Smooth muscle cell (in vitro differentiated cells): Measurements from ENCODE around the gene FDXACB1. TPM values are rescaled to one million over a fixed set of nuclear protein-coding genes. Genes with fewer than 3 reads are reported as not detected.
A peak's percentile ranks its signal among the peaks of the same experiment; 100 is the strongest.

ENCODE experiments used
- DNase-seq: peaks from one replicate; lab custom pipeline; 2025; ENCODE audit not compliant: unreplicated experiment; lab: John Stamatoyannopoulos, UW
- H2AFZ ChIP-seq: fragments of 200-600 bp; sonication (generic); 2 replicates; pipeline ENCODE4 v1.6.0; 2016; ENCODE audit warnings: antibody characterized with exemption, low read depth, mild to moderate bottlenecking
- H3F3A ChIP-seq: fragments of 200-600 bp; sonication (generic); 2 replicates; pipeline ENCODE4 v1.6.0; 2017; ENCODE audit warnings: antibody characterized with exemption, low read depth
- H3K27ac ChIP-seq: fragments of 200-600 bp; sonication (generic); 2 replicates; pipeline ENCODE4 v1.5.1; 2016; ENCODE audit warnings: low read depth, mild to moderate bottlenecking
- H3K27me3 ChIP-seq: fragments of 200-600 bp; sonication (generic); 2 replicates; pipeline ENCODE4 v1.6.1; 2016; ENCODE audit warnings: low read depth, mild to moderate bottlenecking
- H3K36me3 ChIP-seq: fragments of 200-600 bp; sonication (generic); 2 replicates; pipeline ENCODE4 v1.5.1; 2016; ENCODE audit warnings: low read depth
- H3K4me1 ChIP-seq: fragments of 200-600 bp; sonication (generic); 2 replicates; pipeline ENCODE4 v1.5.1; 2016; ENCODE audit warnings: low read depth
- H3K4me2 ChIP-seq: fragments of 200-600 bp; sonication (generic); 2 replicates; pipeline ENCODE4 v1.6.0; 2016; ENCODE audit warnings: mild to moderate bottlenecking
- H3K4me3 ChIP-seq: fragments of 200-600 bp; sonication (generic); 2 replicates; pipeline ENCODE4 v1.5.1; 2016; ENCODE audit warnings: mild to moderate bottlenecking
- H3K79me2 ChIP-seq: fragments of 200-600 bp; sonication (generic); 2 replicates; pipeline ENCODE4 v1.6.0; 2016; ENCODE audit warnings: low read depth, mild to moderate bottlenecking
- H3K9ac ChIP-seq: fragments of 200-600 bp; sonication (generic); 2 replicates; pipeline ENCODE4 v1.6.0; 2016; ENCODE audit warnings: low read depth
- H3K9me3 ChIP-seq: fragments of 200-600 bp; sonication (generic); replicated peaks from 2 replicates; pipeline ENCODE4 v1.5.1; 2016; ENCODE audit warnings: low read depth
- H4K20me1 ChIP-seq: fragments of 200-600 bp; sonication (generic); 2 replicates; pipeline ENCODE4 v1.6.0; 2016; ENCODE audit warnings: low read depth
- WGBS: methylation state at CpG from one replicate; pipeline ENCODE4 v1.1.7; 2016; ENCODE audit warnings: low lambda C conversion rate; 5-methylcytosine and 5-hydroxymethylcytosine counted together
- polyA plus RNA-seq: library from polyadenylated mRNA; unstranded; fragments of >200 nt; fragmentation: Nextera tagmentation; extraction: Ambion mirVana; gene quantifications from 2 replicates; pipeline ENCODE4 v1.2.1, GENCODE V29; 2016
- total RNA-seq: library from RNA; depleted of rRNA; stranded (reverse); fragments of >200 nt; gene quantifications from 2 replicates; pipeline ENCODE4 v1.2.3, GENCODE V29; 2014
- TF ChIP-seq, protein P1 (sequence below): fragments of 200-600 bp; sonication (generic); IDR thresholded peaks from 2 replicates; pipeline ENCODE4 v1.5.1; 2017; ENCODE audit warnings: borderline replicate concordance, mild to moderate bottlenecking, antibody characterized with exemption; ENCODE audit not compliant: insufficient read depth, poor library complexity, severe bottlenecking

The FDXACB1 gene
- total and polyA plus RNA-seq, 2 experiments from 2014 or later = 2.1 TPM

DNA sequence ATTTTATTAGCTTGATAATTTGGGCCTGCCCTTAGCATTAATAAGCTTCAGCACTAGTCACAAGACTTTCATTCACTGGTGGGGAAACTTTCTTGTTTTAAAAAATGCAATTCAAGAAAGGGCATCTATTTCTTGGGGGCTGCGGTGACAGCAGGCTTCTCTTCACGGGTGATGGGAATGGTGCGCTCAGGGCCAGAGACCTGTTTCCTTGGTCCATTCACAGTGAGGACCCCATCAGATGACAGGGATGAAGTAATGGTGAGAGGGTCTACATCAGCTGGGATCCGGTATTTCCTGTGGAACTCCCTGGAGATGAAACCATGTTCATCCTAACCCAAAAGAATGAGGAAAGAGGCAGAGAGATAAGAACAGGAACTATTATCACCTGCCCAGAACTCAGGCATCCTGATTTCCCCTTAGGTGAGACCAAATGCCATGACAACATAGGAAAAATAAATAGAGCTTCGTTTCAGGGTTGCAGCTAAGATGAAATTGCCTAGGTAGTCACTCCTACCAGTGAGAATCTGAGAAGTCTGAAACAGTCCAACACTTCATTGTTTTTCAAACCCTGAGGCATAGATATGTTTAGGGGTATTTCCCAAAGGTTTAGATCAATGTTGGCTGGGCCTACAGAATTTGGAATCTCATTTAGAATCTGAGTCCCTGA, 29.8 kb upstream of the FDXACB1 start:
- H4K20me1 ChIP-seq = no peaks in the 10 kb centered on the region
- no peak for DNase-seq
- no peaks in the 10 kb centered on the region for H3F3A ChIP-seq
- H3K79me2 ChIP-seq = no peaks in the 10 kb centered on the region
- no peak overlapping the region for H2AFZ ChIP-seq
- 88% methylated on average over 5 of the region's 5 CpGs for WGBS
- peak overlapping the region; percentile 41 for H3K27ac ChIP-seq
- H3K9me3 ChIP-seq = no peaks in the 10 kb centered on the region
- H3K9ac ChIP-seq = no peak overlapping the region
- H3K4me3 ChIP-seq = no peak overlapping the region
- peaks cover 9% of the 10 kb centered on the region for H3K4me1 ChIP-seq
- TF ChIP-seq, protein P1, sequence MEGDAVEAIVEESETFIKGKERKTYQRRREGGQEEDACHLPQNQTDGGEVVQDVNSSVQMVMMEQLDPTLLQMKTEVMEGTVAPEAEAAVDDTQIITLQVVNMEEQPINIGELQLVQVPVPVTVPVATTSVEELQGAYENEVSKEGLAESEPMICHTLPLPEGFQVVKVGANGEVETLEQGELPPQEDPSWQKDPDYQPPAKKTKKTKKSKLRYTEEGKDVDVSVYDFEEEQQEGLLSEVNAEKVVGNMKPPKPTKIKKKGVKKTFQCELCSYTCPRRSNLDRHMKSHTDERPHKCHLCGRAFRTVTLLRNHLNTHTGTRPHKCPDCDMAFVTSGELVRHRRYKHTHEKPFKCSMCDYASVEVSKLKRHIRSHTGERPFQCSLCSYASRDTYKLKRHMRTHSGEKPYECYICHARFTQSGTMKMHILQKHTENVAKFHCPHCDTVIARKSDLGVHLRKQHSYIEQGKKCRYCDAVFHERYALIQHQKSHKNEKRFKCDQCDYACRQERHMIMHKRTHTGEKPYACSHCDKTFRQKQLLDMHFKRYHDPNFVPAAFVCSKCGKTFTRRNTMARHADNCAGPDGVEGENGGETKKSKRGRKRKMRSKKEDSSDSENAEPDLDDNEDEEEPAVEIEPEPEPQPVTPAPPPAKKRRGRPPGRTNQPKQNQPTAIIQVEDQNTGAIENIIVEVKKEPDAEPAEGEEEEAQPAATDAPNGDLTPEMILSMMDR = no peak
- no peaks in the 10 kb centered on the region for H3K27me3 ChIP-seq
- H3K36me3 ChIP-seq = no peaks in the 10 kb centered on the region
- H3K4me2 ChIP-seq = no peak overlapping the region

GRCh38 chr11:111906680-111907079, 27.7 kb upstream of the FDXACB1 start:
- H4K20me1 ChIP-seq = no peaks in the 10 kb centered on the region
- no peaks in the 10 kb centered on the region for H3F3A ChIP-seq
- H3K27me3 ChIP-seq = no peaks in the 10 kb centered on the region
- H3K4me2 ChIP-seq = no peak overlapping the region
- H3K36me3 ChIP-seq = no peaks in the 10 kb centered on the region
- DNase-seq = no peak
- WGBS = 96% methylated on average over 1 of the region's 1 CpG
- no peak overlapping the region for H3K9ac ChIP-seq
- no peak overlapping the region for H3K27ac ChIP-seq
- no peak overlapping the region for H2AFZ ChIP-seq
- no peaks in the 10 kb centered on the region for H3K4me1 ChIP-seq
- H3K9me3 ChIP-seq = no peaks in the 10 kb centered on the region
- TF ChIP-seq, protein P1 = no peak
- H3K79me2 ChIP-seq = no peaks in the 10 kb centered on the region
- no peak overlapping the region for H3K4me3 ChIP-seq

DNA sequence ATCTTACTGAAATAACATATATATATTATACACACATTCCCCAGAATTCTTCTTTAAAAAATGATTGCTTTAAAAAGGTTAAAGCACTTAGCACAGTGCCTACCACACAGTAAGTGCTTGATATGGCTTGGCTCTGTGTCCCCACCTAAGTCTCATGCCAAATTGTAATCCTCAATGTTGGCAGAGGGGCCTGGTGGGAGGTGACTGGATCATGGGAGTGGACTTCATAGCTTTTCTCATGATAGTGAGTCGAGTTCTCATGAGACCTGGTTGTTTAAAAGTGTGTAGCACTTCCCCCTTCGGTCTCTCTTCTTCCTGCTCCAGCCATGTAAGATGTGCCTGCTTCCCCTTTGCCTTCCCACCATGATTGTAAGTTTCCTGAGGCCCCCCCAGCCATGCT, 26.4 kb upstream of the FDXACB1 start:
- no peak overlapping the region for H3K4me2 ChIP-seq
- no peak overlapping the region for H3K4me3 ChIP-seq
- no peak overlapping the region for H3K27ac ChIP-seq
- no peaks in the 10 kb centered on the region for H3K27me3 ChIP-seq
- H3K9ac ChIP-seq = no peak overlapping the region
- H4K20me1 ChIP-seq = no peaks in the 10 kb centered on the region
- DNase-seq = no peak
- no peaks in the 10 kb centered on the region for H3F3A ChIP-seq
- H3K36me3 ChIP-seq = no peaks in the 10 kb centered on the region
- no peak overlapping the region for H2AFZ ChIP-seq
- TF ChIP-seq, protein P1 = no peak
- WGBS = 79% methylated on average over 2 of the region's 2 CpGs
- H3K79me2 ChIP-seq = no peaks in the 10 kb centered on the region
- no peaks in the 10 kb centered on the region for H3K9me3 ChIP-seq
- no peaks in the 10 kb centered on the region for H3K4me1 ChIP-seq

DNA sequence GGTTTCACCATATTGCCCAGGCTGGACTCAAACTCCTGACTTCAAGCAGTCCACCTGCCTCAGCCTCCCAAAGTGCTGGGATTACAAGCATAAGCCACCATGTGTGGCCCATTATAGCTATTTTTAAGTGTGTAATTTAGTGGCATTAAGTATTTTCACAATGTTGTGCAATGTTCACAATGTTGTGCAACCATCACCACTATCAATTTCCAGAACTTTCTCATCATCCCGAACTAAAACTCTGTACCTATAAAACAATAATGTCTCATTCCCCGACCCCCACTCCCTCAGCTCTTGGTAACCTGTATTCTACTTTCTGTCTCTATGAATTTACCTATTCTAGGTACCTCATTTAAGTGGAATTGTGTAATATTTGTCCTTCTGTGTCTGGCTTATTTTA, 7.9 kb upstream of the FDXACB1 start:
- no peaks in the 10 kb centered on the region for H3K4me1 ChIP-seq
- 85% methylated on average over 2 of the region's 2 CpGs for WGBS
- H4K20me1 ChIP-seq = no peaks in the 10 kb centered on the region
- no peaks in the 10 kb centered on the region for H3F3A ChIP-seq
- TF ChIP-seq, protein P1 = no peak
- H3K9ac ChIP-seq = no peak overlapping the region
- H3K9me3 ChIP-seq = no peaks in the 10 kb centered on the region
- no peak for DNase-seq
- no peak overlapping the region for H2AFZ ChIP-seq
- no peaks in the 10 kb centered on the region for H3K27me3 ChIP-seq
- H3K27ac ChIP-seq = no peak overlapping the region
- no peaks in the 10 kb centered on the region for H3K36me3 ChIP-seq
- H3K4me3 ChIP-seq = no peak overlapping the region
- no peaks in the 10 kb centered on the region for H3K79me2 ChIP-seq
- no peak overlapping the region for H3K4me2 ChIP-seq
